ENCODE measurements around the gene PRR13. TPM values are rescaled to one million over a fixed set of nuclear protein-coding genes. Genes with fewer than 3 reads are reported as not detected.
A peak's percentile ranks its signal among the peaks of the same experiment; 100 is the strongest.
"Not testable (repeated sequence)": the region's sequence is repeated elsewhere in the genome, so short reads cannot be mapped to it uniquely, and the experiment has no call there.

PRR13 gene, protein sequence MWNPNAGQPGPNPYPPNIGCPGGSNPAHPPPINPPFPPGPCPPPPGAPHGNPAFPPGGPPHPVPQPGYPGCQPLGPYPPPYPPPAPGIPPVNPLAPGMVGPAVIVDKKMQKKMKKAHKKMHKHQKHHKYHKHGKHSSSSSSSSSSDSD
- polyA plus RNA-seq, result 689 TPM

DNA sequence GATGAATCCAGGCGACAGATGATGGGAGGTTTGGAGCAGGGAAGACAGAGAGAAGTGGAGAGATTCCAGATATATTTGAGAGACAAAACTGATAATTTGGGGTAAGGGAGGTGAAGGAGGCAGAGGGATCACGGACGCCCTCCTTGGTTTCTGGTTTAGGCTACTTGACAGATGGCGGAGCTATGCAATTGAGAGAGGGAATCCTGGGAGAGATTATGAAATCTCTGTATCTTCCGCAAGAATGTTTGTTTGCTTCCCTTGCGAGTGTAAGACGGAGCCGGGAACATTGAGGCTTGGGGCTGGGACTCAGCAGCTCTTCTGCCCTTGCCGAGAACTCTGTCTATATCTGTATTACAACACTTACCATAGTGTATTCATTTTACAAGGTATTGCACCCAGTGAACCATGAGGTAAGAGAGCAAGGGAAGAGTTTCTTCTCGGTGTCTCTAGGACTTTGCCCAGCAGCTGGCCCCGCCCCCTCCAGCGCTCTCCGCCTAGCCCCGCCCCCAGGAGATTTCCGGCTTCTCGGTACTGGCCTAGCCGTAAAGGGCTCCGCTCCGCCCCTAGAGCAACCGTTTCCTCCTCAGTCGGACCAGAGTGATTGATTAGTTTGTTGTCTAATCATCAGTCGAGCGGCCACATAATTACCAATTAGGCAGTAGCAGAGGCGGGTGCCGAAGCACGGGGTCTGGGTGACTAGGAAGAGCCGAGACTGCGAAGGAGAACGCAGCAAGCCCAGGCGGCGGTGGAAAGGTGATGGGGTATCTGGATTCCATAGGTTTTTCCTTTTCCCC is at the start of gene PRR13:
PRR13 (plus strand) TSS at position 695 of the 794 bp plus-strand sequence. CDS start 981 bp downstream, outside the sequence.
- H3K4me3 Mint-ChIP-seq, result peak within 1 kb of the TSS; percentile 90 to 100 (median 98)
- no peaks in the 10 kb centered on the region for H3K36me3 Mint-ChIP-seq
- H3K4me1 Mint-ChIP-seq, result peaks cover 15 to 25% (median 24%) of the 10 kb centered on the region in 3 donors
- no peaks in the 10 kb centered on the region for H3K27me3 Mint-ChIP-seq
- peak within 1 kb of the TSS; percentile 66 to 94 (median 93) for H3K27ac Mint-ChIP-seq
- H3K9me3 Mint-ChIP-seq, result no peaks in the 10 kb centered on the region

DNA sequence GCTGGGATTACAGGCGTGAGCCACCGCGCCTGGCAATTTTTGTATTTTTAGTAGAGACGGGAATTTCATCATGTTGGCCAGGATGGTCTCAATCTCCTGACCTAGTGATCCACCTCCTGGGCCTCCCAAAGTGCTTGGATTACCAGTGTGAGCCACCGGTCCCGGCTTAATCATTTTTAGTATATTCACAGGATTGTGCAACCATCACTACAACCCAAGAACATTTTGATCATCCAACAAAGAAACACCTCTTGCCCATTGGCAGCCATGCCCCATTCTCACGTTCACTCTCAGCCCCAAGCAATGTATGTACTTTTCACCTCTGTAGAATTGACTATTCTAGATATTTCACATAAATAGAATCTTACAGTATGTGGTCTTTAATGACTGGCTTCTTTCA is 41.6 kb upstream of the PRR13 start:
- Mint-ChIP-seq H3K27ac (no peak overlapping the region), H3K36me3 (peaks cover 4% of the 10 kb centered on the region), H3K4me1 (peaks cover 5 to 11% (median 10%) of the 10 kb centered on the region in 3 donors), H3K4me3 (no peak overlapping the region), H3K9me3 (no peaks in the 10 kb centered on the region), H3K27me3 (no peaks in the 10 kb centered on the region)

DNA sequence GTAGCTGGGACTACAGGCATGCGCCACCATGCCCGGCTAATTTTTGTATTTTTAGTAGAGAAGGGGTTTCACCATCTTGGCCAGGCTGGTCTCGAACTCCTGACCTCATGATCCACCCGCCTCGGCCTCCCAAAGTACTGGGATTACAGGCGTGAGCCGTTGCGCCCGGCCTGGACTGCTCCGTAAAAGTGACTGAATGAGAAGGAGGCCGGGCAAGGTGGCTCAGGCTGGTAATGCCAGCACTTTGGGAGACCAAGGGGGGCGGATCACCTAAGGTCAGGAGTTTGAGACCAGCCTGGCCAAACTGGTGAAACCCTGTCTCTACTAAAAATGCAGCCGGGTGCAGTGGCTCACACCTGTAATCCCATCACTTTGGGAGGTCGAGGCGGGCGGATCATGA is 39.2 kb upstream of the PRR13 start:
- H3K4me1 Mint-ChIP-seq, result peaks cover 4 to 11% (median 7%) of the 10 kb centered on the region in 3 donors
- not testable (repeated sequence) for H3K27ac Mint-ChIP-seq, H3K36me3 Mint-ChIP-seq, H3K27me3 Mint-ChIP-seq, H3K9me3 Mint-ChIP-seq, H3K4me3 Mint-ChIP-seq

DNA sequence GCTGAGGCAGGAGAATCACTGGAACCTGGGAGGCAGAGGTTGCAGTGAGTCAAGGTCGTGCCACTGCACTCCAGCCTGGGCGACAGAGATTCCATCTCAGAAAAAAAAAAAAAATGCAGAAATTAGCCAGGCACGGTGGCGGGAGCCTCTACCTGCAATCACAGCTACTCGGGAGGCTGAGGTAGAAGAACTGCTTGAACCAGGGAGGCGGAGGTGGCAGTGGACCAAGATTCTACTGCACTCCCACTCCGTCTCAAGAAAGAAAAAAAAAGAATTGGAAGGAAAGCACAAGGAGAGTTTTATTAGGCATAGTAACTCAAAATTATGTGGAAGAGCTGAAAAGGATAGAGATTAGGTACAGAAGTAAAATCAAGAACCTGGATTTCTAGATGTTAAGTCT is 38.7 kb upstream of the PRR13 start:
- H3K4me1 Mint-ChIP-seq, result peaks cover 2 to 8% (median 5%) of the 10 kb centered on the region in 3 donors
- no peaks in the 10 kb centered on the region for H3K9me3 Mint-ChIP-seq
- no peak overlapping the region for H3K4me3 Mint-ChIP-seq
- H3K27me3 Mint-ChIP-seq, result no peaks in the 10 kb centered on the region
- H3K36me3 Mint-ChIP-seq, result peaks cover 4% of the 10 kb centered on the region
- peak overlapping the region in 1 of 3 donors; percentile 46 for H3K27ac Mint-ChIP-seq

DNA sequence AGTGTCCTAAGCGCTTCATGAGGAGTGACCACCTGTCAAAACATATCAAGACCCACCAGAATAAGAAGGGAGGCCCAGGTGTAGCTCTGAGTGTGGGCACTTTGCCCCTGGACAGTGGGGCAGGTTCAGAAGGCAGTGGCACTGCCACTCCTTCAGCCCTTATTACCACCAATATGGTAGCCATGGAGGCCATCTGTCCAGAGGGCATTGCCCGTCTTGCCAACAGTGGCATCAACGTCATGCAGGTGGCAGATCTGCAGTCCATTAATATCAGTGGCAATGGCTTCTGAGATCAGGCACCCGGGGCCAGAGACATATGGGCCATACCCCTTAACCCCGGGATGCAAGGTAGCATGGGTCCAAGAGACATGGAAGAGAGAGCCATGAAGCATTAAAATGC is 30.6 kb upstream of the PRR13 start:
- H3K4me1 Mint-ChIP-seq, result peaks cover 10 to 16% (median 11%) of the 10 kb centered on the region in 3 donors

DNA sequence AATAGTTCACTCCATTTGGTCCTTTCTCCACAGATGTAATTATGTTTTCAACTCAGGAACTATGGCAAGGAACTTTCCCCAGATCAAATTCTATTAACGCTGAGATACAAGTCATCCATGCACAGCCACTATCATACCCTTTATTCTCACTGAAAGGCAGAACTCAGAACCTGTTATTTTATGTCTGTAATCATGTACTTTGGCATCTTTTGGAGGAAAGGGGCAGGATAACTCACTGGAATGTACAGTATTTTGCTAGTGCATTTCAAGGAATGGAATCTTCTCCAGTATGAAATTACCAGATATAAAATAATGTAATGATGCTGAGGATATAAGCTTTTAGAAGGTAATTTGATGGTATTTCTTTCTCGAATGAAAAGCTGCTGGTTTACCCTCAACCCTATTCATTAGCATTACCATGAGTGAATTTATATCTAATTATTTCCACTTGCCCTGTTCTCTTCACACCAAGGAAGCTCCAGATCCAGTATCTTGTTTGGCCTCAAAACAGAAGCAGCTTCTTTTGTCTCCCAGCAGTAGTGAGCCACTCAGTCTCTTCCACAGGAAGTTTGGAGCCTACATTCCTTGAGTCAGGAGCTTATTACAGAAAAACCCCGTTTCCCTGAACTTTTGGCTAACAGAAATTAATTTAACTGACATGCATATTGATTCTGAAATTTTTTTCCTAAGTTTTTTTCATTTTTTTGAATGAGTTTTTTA is 27.9 kb upstream of the PRR13 start:
- Mint-ChIP-seq H3K4me3 (no peak overlapping the region), H3K4me1 (peaks cover 20 to 28% (median 22%) of the 10 kb centered on the region in 3 donors), H3K9me3 (no peaks in the 10 kb centered on the region)

More for the DNA sequence above, 30.6 kb upstream of the PRR13 start:
- H3K27me3 Mint-ChIP-seq, result no peaks in the 10 kb centered on the region
- H3K27ac Mint-ChIP-seq, result no peak overlapping the region
- peaks cover 9% of the 10 kb centered on the region for H3K36me3 Mint-ChIP-seq
- H3K9me3 Mint-ChIP-seq, result no peaks in the 10 kb centered on the region
- H3K4me3 Mint-ChIP-seq, result no peak overlapping the region

DNA sequence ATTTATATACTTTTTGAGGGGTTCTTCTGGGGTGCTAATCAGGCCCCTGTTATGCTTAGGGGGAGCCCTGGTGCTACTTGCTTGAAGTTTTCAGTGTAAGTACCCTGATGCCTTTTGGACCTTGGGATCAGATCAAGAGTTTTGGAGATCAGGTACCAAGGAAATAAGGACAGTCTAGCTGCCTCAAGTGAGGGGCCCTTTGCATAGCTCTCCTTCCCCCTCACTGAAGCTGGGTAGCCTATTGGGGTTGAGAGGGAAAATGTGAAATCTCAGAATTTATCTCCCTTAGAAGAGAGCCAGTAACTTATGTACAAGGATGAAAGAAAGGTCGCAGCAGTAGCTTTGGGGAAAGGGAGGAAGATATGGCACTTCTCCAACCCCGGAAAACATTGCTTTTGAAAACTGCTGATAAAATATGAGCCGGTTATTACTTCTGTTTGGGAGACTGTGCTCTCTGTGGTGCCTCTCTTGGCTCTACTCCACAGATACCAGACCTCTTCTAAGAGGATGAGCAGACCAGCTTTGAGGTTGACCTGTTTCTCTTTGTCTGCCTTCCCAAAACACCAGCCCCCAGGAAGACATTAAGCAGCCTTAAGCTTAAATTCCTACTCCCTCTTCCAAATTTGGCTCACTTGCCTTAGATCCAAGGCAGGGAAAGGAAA is 26.6 kb upstream of the PRR13 start:
- Mint-ChIP-seq H3K4me3 (no peak overlapping the region), H3K9me3 (no peaks in the 10 kb centered on the region), H3K36me3 (peaks cover 6% of the 10 kb centered on the region), H3K4me1 (peaks cover 24 to 37% (median 31%) of the 10 kb centered on the region in 3 donors), H3K27me3 (no peaks in the 10 kb centered on the region), H3K27ac (no peak overlapping the region)

More for the DNA sequence above, 27.9 kb upstream of the PRR13 start:
- H3K36me3 Mint-ChIP-seq, result peaks cover 9% of the 10 kb centered on the region
- no peaks in the 10 kb centered on the region for H3K27me3 Mint-ChIP-seq
- H3K27ac Mint-ChIP-seq, result peak overlapping the region in 1 of 3 donors; percentile 24

DNA sequence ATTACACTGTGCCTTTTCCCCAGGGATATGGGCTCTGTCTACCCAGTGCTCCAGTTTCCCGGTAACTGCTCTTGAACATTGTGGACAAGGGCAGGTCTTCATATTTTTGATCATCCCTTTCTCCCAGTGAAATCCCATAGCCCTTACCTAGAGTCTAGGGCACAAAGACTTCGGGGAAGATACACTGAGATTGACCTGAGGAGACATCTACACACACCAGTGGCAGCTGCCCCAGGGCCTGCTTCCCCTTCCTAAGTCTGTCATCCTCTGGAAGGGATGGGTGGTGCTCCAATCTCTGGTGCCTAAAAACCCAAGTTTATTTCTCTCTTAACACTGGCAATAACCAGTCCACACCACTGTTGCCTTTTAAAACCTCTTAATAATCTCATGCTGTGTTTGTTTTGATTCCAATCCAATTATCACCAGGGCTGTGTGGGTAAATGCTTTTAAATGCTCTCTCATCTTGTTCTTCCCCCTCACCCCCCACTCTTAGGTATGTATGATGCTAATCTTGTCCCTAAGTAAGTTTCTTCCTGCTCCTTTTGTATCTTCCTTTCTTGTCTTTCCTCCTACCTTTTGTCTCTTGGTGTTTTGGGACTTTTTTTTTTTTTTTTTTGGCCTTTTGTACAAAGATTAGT is 25.7 kb upstream of the PRR13 start:
- not testable (repeated sequence) for H3K27me3 Mint-ChIP-seq, H3K36me3 Mint-ChIP-seq, H3K4me3 Mint-ChIP-seq, H3K9me3 Mint-ChIP-seq
- H3K4me1 Mint-ChIP-seq, result peaks cover 24 to 37% (median 32%) of the 10 kb centered on the region in 3 donors
- peak overlapping the region; percentile 41 to 65 (median 50) for H3K27ac Mint-ChIP-seq

DNA sequence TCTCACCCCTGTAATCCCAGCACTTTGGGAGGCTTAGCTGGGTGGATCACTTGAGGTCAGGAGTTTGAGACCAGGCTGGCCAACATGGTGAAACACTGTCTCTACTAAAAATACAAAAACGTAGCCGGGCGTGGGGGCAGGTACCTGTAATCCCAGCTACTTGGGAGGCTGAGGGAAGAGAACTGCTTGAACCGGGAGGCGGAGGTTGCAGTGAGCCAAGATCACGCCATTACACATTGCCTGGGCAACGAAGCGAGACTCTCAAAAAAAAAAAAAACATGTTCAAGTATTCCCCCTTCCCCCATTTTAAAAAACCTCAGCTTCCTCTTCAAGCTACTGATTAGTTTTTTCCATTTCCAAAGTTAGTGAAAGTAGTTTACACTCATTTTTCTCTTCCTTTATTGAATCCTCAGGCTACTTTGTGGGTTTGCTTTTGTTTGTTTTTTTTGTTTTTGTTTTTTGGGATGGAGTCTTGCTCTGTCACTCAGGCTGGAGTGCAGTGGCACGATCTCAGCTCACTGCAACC is 24.2 kb upstream of the PRR13 start:
- not testable (repeated sequence) for H3K9me3 Mint-ChIP-seq, H3K27me3 Mint-ChIP-seq, H3K36me3 Mint-ChIP-seq
- peak overlapping the region in 2 of 4 donors; percentile 74 to 78 for H3K4me3 Mint-ChIP-seq
- H3K27ac Mint-ChIP-seq, result peak overlapping the region in 2 of 3 donors; percentile 79 to 84
- peaks cover 29 to 36% (median 32%) of the 10 kb centered on the region in 3 donors for H3K4me1 Mint-ChIP-seq

DNA sequence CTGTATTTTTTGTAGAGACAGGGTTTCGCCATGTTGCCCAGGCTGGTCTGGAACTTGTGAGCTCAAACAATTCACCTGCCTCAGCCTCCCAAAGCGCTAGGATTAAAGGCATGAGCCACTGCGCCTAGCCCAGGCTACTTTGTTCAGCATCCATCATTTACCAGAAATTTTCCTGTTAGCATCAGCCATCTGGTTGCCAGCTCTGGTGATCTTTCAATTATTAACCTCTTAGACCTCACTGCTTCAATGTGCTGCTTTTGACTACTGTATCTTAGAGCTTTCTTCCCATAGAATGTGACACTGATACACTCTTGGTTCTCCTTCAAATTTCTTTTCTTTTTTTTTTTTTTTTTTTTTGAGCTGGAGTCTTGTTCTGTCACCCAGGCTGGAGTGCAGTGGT is 23.3 kb upstream of the PRR13 start:
- H3K27ac Mint-ChIP-seq, result peak overlapping the region in 2 of 3 donors; percentile 31 to 84
- no peaks in the 10 kb centered on the region for H3K36me3 Mint-ChIP-seq
- no peaks in the 10 kb centered on the region for H3K9me3 Mint-ChIP-seq
- peak overlapping the region in 1 of 4 donors; percentile 45 for H3K4me3 Mint-ChIP-seq
- peaks cover 22 to 28% (median 28%) of the 10 kb centered on the region in 3 donors for H3K4me1 Mint-ChIP-seq
- H3K27me3 Mint-ChIP-seq, result no peaks in the 10 kb centered on the region

DNA sequence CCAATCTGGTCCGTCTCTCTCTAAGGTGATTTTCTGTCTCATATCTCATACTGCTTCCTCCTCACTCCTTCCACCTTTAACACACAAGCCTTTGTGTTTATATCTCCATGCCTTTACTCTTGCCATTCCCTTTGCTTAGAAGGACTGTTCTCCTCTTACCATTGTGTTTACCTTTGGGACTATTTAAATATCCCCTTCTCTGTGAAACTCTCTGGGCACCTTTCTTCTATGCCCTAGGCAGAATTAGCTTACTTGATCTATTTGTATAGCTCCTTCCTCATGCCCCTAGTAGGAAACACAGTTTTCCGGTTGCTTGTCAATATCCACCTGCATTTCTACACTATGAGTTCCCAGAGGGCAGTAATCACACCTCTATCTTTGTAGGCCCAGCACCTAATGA is 21.8 kb upstream of the PRR13 start:
- no peaks in the 10 kb centered on the region for H3K9me3 Mint-ChIP-seq
- no peaks in the 10 kb centered on the region for H3K27me3 Mint-ChIP-seq
- H3K4me1 Mint-ChIP-seq, result peaks cover 20 to 28% (median 26%) of the 10 kb centered on the region in 3 donors
- peak overlapping the region in 1 of 4 donors; percentile 75 for H3K4me3 Mint-ChIP-seq
- H3K36me3 Mint-ChIP-seq, result no peaks in the 10 kb centered on the region
- H3K27ac Mint-ChIP-seq, result peak overlapping the region in 1 of 3 donors; percentile 42

DNA sequence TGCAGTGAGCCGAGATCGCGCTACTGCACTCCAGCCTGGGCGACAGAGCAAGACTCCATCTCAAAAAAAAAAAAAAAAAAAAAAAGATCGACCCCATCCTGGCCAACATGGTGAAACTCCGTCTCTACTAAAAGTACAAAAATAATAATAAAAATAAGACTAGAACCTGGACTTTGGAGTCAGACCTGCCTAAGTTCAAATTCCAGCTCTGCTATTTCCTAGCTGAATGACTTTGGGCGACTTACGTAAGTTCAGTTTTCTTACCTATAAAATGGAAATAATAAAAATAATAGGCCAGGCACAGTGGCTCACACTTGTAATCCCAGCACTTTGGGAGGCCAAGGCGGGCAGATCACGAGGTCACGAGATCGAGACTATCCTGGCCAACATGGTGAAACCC is 19.3 kb upstream of the PRR13 start:
- not testable (repeated sequence) for H3K9me3 Mint-ChIP-seq, H3K4me3 Mint-ChIP-seq, H3K27ac Mint-ChIP-seq, H3K27me3 Mint-ChIP-seq, H3K36me3 Mint-ChIP-seq
- H3K4me1 Mint-ChIP-seq, result peaks cover 16 to 22% (median 20%) of the 10 kb centered on the region in 3 donors

DNA sequence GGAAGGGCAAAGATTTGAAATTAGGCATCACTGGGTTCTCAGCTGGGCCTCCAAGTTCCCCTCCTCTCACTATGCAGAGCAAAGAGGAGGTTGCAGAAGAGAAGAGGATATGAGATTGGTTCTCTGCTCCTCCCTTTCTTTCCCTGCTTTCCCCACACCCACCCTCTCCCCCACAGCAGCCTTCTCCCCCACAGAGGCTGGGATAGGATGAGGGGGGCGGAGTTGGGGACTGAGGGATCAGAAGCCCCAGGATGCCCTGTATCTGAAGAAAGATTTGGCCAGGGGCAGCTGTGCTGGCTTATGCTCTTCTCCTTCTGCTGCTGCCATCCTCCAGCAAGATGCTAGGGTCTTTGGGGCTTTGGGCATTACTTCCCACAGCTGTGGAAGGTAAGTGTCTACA is 17.9 kb upstream of the PRR13 start, which contains the start of gene AMHR2:
AMHR2 (plus strand) TSS at position 259 of the 400 bp plus-strand sequence; CDS start at position 339, 80 bp downstream.
- Mint-ChIP-seq H3K36me3 (peaks cover 1% of the 10 kb centered on the region), H3K4me1 (peaks cover 9 to 16% (median 13%) of the 10 kb centered on the region in 3 donors), H3K4me3 (no peak within 1 kb of the TSS), H3K9me3 (no peaks in the 10 kb centered on the region), H3K27ac (no peak within 1 kb of the TSS), H3K27me3 (no peaks in the 10 kb centered on the region)
